ENCODE data around the gene ROR1.

ROR1 gene

GRCh38 chr1:64038119-64038518 lies 264.3 kb downstream of the ROR1 start:
- DNase-seq = no peak

GRCh38 chr1:64038965-64039364 lies 265.1 kb downstream of the ROR1 start:
- DNase-seq = no peak

DNA sequence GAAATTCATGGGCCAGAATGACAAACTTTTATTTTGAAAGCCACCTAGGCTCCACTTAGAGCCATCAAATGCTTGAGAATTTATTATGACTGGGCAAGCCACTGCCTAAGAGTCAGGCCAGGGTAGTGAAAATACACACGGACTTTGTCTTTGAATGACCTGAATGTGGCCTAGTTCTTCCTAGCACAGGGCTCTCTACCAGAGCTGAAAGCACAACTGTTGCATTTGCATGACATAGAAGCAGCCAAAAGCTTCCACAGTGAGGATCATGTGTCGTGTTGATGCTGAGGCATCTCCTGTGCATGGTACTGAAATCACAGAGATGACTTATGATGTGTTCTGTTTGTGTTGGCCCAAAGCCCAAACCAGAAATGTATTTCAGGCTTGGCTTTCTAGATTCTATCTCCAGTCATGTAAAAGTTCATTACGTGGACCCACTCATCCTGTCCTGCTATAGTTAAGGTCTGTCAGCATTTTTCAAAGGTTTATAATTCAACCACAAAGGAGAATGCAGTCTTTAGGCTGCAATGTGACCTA lies 265.6 kb downstream of the ROR1 start:
- DNase-seq = peak; percentile 83

- no peak for DNase-seq
Measured at GRCh38 chr1:64041371-64042131, 267.7 kb downstream of the ROR1 start.

GRCh38 chr1:64042331-64043100 lies 268.7 kb downstream of the ROR1 start:
- no peak for DNase-seq

GRCh38 chr1:64043288-64043687 lies 269.5 kb downstream of the ROR1 start:
- DNase-seq = no peak

- DNase-seq = no peak
Measured at GRCh38 chr1:64043976-64044375, 270.2 kb downstream of the ROR1 start.

DNA sequence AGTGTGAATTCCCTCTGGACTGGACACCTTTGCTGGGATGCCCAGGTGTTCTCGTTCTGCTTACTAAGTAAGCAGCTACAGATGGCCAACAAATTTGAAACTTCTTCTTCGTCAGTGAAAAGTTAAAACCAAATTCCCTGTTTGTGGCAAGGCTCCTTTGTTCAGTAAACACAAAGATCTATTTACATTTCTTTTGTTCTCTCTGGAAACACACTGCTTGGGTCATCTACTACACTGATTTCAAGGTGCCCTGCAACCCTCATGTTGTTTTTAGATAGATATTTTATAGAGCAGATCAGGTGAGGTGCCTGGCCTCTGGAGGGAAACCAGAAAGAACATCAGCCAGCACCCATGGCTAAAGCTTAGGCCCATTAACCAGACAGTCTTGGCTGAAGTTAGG lies 272.4 kb downstream of the ROR1 start:
- DNase-seq = no peak

DNA sequence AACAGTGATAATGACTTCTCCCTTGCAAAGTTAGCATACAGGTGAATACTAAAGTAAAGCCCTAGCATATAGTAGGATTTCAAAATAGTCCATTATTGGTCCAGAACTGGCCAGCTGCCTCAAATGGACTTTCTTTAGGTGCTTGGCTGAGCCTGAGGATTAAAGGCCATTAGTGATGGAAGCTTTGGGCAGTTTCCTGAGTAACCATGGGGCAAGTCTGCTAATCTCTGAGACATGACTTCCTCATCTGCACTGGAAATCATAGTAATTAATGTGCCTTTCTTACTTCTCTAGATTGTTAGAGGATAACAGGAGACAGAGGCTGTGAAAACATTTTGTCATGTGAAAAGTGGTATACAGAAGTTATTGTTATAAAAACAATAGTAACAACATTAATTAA lies 273.1 kb downstream of the ROR1 start:
- no peak for DNase-seq

GRCh38 chr1:64047549-64047996 lies 273.8 kb downstream of the ROR1 start:
- no peak for DNase-seq

DNA sequence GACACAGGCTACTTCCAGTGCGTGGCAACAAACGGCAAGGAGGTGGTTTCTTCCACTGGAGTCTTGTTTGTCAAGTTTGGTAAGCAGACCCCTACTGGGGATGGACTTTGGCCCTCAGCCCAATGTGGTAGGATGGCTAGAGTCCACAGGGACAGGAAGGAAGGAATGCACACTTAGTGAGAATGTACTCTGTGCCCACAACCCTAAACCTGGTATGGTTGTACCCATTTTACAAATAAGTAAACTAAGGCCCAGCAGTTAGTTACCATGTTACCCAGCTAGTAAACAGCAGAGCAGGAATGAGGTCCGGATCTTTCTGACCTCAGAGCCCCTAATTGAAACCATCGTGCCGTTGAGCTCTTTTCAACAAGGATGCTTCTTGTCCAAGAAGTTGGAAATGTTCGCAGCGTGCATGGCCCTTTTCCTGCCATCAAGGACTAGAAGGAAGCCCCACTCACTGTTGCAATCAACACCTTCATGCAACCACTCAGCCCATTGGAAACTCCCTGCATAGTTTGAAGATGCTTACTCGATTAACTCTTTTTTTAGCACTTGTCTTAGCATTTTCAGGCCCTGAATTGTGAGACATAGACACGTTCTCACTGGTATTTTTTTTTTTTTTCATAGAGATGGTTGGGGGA lies 276.2 kb downstream of the ROR1 start:
- no peak for DNase-seq

DNA sequence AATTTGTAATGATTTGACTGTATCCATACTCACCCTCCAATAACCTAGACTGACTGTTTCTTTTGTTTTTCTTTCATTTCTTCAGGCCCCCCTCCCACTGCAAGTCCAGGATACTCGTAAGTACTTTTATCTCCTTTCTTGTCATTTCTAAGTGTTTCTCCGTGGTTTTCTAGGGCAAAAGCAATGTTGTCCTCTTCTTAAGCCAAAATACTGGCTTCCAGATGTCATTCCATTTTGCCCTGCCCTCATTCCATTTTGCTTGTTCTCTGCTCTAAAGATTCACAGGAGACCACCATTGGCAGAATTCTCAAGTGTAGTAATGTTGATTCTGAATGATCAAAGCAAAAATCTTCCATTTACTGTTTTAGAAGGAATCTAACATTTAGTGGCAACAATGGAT lies 276.8 kb downstream of the ROR1 start:
- no peak for DNase-seq

DNA sequence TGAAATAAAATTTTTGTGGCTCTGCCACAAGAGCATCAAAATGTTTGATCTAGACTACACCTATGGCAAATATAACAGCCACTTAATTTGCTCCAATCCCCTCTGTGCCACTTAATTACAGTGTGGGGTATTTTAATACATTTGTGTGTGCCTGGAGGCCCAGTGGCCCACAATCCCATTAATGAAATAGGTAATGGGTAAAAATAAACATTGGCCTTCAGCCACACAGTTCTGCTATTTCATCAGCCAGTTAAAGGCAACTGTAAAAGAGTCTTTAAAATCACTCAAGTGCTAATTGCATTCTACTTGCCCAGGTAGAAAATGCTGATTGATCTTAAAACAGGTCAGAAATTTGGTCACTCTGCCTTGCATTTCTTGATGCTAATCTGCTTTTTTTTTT lies 278.0 kb downstream of the ROR1 start:
- peak; percentile 11 for DNase-seq

DNA sequence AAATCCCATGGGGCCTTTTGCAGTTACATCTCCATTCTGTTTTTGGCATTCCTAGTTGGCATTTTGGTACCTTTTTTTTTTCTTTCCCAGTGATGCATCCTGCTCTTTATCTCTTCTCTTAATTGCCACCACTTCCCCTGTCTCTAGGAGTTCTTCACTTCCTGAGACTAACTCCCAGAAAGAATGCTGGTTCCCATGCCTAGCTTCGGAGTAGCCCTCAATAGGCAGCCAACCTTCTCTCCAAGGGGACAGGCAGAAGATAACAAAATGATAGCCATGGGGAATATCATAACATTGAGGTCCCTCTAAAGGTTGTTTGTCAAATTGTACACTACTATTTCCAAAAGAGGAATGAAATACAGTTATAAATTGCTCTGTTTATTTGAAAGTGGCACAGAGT lies 279.0 kb downstream of the ROR1 start:
- no peak for DNase-seq

GRCh38 chr1:64055310-64055709 lies 281.5 kb downstream of the ROR1 start:
- no peak for DNase-seq

- DNase-seq = no peak
Measured at GRCh38 chr1:64059556-64059955, 285.7 kb downstream of the ROR1 start.

DNA sequence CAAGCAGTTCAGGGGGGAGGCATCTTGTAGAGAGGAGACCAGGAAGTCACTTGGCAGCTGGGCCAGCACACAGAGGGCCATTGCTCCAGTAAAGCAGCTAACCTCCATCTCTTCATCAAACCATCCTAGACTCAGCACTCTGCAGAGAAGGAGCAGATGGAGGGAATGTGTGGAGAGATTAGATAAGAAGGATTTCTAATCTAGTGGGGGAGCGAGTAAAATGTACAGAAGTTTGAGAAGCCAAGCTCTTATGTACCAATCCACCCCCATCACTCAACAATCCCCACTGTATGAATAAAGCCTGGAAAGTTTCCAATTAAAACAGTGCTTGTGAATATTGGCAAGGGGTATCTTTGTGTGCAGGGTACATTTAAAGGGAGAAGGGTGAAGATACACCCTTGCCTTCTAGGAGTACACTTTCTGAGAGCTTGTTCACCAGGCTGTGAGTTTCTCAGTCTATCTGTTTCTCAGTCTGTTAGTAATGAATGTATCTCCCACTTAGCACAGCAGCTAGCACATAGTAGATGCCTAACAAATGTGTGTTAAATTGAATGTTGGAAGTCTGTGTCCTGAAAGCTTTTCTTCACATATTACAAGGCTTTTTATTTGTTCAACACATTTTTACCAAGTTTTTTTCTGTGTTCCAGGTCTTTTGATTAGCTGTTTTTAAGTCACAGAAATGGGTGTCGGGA lies 286.9 kb downstream of the ROR1 start:
- DNase-seq = no peak

GRCh38 chr1:64061430-64062104 lies 287.8 kb downstream of the ROR1 start:
- DNase-seq = no peak

DNA sequence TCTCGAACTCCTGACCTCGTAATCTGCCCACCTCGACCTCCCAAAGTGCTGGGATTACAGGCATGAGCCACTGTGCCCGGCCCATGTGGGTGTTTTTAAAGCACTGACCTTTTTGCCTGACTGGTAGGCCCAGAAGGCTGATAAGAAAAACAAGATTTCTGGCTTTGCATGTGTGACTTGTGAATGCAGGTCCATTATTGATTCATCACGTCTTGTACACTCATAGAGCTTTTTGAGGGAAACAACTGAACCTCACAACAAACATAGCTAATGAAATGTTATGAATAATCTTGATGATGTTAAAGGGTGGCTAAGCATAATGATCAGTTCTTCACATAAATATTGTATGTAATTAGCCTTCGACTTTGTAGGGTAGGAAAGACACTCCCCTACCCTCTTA lies 288.7 kb downstream of the ROR1 start:
- no peak for DNase-seq

- no peak for DNase-seq
Measured at GRCh38 chr1:64062941-64063581, 289.2 kb downstream of the ROR1 start.

DNA sequence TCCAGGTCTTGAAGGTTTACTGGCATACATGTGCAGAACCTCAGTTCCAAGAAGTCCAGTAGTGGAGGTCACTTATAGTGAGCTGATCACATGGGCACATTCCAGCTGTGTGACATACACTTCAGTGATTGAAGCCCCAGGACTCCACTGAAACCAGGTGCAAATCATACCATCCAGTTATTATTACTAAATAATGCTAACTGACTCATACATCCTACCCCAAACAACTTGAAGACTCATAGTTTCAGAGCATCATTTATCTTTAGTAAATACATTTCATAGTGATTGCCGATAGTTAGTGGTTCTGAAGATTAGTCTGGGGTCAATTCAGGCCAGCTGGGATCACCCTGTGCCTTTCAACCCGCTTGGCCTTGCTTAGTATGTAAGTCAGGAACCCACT lies 291.8 kb downstream of the ROR1 start:
- DNase-seq = no peak

Measured in RPMI8226 (cell line).